ENCODE results near the gene MEOX1.

MEOX1 gene

DNA sequence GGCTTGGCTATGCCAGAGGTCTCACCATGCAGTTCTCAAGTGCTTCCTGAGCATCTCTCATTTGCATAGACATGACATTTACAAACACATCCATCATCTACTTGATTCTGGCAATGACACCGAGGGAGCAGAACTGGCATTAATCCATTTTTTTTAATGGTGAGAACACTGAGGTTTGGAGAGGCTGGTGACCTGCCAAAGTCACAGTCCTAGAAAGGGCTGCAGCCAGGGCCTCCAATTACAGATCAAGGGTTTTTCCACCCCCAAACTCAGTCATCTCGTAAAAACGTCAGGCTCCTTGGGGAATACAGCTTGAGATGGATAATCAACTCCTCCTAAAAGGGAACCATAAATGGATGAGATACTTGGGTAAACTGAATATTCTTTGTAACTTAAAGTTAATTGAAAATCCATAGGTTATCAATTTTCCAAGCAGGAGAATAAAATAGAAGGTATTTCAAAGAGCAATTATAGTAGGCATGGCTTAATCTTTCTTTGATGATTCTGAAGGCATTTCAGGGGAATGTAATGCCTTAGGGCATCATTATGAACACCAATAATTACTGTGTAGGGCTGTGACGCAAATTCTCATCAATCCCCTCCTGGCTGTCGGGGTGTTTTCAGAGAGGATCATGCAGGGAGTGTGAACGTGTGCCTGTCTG lies 9.4 kb upstream of the MEOX1 start:
- TF ChIP-seq FOXP2 (optimal IDR thresholded peaks at IDR 0.05; ENCODE audit: borderline replicate concordance, extremely low read depth, extremely low read length, insufficient read depth) = no peak
- TF ChIP-seq SIN3A (IDR thresholded peaks at IDR 0.05; ENCODE audit: borderline replicate concordance, insufficient read depth, low read length) = no peak
- TF ChIP-seq TAF1 (IDR thresholded peaks at IDR 0.05; ENCODE audit: borderline replicate concordance, insufficient read depth, low read length) = no peak
- TF ChIP-seq POLR2AphosphoS5 (IDR thresholded peaks at IDR 0.05; ENCODE audit: low read depth, low read length) = no peak
- TF ChIP-seq, protein P1, sequence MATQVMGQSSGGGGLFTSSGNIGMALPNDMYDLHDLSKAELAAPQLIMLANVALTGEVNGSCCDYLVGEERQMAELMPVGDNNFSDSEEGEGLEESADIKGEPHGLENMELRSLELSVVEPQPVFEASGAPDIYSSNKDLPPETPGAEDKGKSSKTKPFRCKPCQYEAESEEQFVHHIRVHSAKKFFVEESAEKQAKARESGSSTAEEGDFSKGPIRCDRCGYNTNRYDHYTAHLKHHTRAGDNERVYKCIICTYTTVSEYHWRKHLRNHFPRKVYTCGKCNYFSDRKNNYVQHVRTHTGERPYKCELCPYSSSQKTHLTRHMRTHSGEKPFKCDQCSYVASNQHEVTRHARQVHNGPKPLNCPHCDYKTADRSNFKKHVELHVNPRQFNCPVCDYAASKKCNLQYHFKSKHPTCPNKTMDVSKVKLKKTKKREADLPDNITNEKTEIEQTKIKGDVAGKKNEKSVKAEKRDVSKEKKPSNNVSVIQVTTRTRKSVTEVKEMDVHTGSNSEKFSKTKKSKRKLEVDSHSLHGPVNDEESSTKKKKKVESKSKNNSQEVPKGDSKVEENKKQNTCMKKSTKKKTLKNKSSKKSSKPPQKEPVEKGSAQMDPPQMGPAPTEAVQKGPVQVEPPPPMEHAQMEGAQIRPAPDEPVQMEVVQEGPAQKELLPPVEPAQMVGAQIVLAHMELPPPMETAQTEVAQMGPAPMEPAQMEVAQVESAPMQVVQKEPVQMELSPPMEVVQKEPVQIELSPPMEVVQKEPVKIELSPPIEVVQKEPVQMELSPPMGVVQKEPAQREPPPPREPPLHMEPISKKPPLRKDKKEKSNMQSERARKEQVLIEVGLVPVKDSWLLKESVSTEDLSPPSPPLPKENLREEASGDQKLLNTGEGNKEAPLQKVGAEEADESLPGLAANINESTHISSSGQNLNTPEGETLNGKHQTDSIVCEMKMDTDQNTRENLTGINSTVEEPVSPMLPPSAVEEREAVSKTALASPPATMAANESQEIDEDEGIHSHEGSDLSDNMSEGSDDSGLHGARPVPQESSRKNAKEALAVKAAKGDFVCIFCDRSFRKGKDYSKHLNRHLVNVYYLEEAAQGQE (IDR thresholded peaks at IDR 0.05; ENCODE audit: insufficient read depth in 1 of 2, low read depth in 2 of 2, low read length in 2 of 2) = no peak

DNA sequence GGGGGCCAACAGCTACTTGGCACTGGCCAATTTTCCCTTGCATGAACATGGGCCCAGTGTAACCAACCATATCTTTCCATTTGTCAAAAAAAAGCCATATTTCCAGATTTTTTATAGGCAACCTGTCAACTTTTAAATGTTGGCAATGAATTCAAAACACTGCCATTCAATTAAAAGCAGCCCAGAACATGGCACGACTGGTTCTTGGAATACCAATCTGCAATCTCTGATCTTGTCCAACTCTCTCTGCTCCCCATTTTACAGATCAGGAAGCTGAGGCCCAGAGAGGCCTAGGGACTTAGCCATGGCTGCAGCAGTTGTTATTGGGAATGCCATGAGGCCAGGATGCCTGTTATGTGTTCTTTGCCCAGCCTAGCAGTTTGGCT lies 8.9 kb upstream of the MEOX1 start:
- TF ChIP-seq FOXP2 (optimal IDR thresholded peaks at IDR 0.05; ENCODE audit: borderline replicate concordance, extremely low read depth, extremely low read length, insufficient read depth) = no peak
- TF ChIP-seq, protein P1 (IDR thresholded peaks at IDR 0.05; ENCODE audit: insufficient read depth in 1 of 2, low read depth in 2 of 2, low read length in 2 of 2) = no peak
- TF ChIP-seq SIN3A (IDR thresholded peaks at IDR 0.05; ENCODE audit: borderline replicate concordance, insufficient read depth, low read length) = no peak
- TF ChIP-seq POLR2AphosphoS5 (IDR thresholded peaks at IDR 0.05; ENCODE audit: low read depth, low read length) = no peak

DNA sequence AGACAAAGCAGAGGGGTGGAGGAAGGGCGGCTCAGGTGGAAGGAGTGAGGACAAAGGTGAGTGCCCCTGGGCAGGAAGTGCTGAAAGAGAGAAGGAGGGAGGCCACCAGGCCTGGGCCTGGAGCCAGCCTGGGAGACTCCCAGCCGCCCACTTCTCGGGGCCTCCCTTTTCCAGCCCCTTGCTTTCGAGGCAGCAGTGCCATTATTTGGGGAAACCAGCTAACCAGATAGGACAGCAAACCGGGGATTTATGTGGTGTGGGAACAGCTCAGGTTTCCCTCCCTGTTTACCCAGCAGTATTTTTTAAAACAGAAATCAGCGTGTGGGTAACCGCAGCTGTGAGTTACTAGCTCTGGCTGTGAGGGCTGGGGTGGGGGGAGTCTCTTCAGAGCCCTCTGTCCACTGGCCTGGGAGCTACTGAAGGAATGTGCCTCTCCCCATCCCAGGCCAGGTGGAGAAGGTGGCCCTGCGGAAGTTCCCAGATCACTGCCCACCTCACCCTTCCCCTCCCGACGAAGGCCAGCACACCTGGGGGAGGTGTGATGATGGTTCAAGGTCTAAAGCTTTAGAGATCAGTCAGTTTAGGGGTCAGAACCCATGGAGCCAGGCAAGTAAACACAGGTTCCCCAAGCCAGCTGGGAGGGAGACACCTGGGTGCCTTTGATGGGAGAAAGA lies 8.4 kb upstream of the MEOX1 start:
- no peak for TF ChIP-seq POLR2AphosphoS5 (IDR thresholded peaks at IDR 0.05; ENCODE audit: low read depth, low read length)
- TF ChIP-seq FOXP2 (optimal IDR thresholded peaks at IDR 0.05; ENCODE audit: borderline replicate concordance, extremely low read depth, extremely low read length, insufficient read depth) = no peak
- no peak for TF ChIP-seq SIN3A (IDR thresholded peaks at IDR 0.05; ENCODE audit: borderline replicate concordance, insufficient read depth, low read length)
- TF ChIP-seq TAF1 (IDR thresholded peaks at IDR 0.05; ENCODE audit: borderline replicate concordance, insufficient read depth, low read length) = no peak
- TF ChIP-seq, protein P1 (IDR thresholded peaks at IDR 0.05; ENCODE audit: insufficient read depth in 1 of 2, low read depth in 2 of 2, low read length in 2 of 2) = no peak

DNA sequence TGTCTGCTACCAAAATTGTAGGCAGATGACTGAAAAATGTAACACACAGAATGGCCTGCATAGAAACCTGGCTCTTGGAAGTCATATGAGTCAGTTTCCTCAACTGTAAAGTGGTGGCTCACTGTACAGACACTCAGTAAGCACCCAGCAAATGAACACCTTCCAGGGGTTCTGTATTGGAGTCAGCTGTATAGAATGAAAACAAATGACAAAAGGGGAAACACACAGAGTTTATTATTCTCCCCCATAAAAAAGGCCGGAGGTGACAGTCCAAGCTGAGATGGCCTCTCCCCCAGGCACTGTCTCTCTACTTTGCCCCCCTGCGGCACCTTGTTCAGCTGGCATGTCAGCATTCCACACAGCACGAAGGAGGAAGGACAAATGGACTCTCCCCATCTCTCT lies 6.2 kb upstream of the MEOX1 start:
- TF ChIP-seq FOXP2 (optimal IDR thresholded peaks at IDR 0.05; ENCODE audit: borderline replicate concordance, extremely low read depth, extremely low read length, insufficient read depth) (no peak), TAF1 (IDR thresholded peaks at IDR 0.05; ENCODE audit: borderline replicate concordance, insufficient read depth, low read length) (no peak), SIN3A (IDR thresholded peaks at IDR 0.05; ENCODE audit: borderline replicate concordance, insufficient read depth, low read length) (no peak), POLR2AphosphoS5 (IDR thresholded peaks at IDR 0.05; ENCODE audit: low read depth, low read length) (no peak)
- TF ChIP-seq, protein P1 (IDR thresholded peaks at IDR 0.05; ENCODE audit: insufficient read depth in 1 of 2, low read depth in 2 of 2, low read length in 2 of 2) = no peak
